Measurements from ENCODE around the gene SMIM9. TPM values are rescaled to one million over a fixed set of nuclear protein-coding genes. Genes with fewer than 3 reads are reported as not detected.

SMIM9 gene
- total RNA-seq, 2 donors from 2014 or later: not detected

- Mint-ChIP-seq H3K27ac (no peak overlapping the region), H3K9me3 (peaks cover 77% of the 10 kb centered on the region), H3K4me3 (no peak overlapping the region), H3K4me1 (peaks cover 2% of the 10 kb centered on the region), H3K36me3 (ENCODE audit: low read depth) (no peaks in the 10 kb centered on the region), H3K27me3 (ENCODE audit: insufficient read depth) (peaks cover 10% of the 10 kb centered on the region)
- H3K4me3 ChIP-seq (ENCODE audit: low read length): no peak overlapping the region
- H3K9ac ChIP-seq (ENCODE audit: extremely low read depth, low read length, poor library complexity, severe bottlenecking): no peak overlapping the region
- H3K4me1 ChIP-seq (ENCODE audit: control insufficient read depth, insufficient read depth, low read length): no peaks in the 10 kb centered on the region
- no peak overlapping the region for H3K27ac ChIP-seq (ENCODE audit: low read depth, low read length)
- DNase-seq: peak; percentile 48
- TF ChIP-seq CTCF (conservative IDR thresholded peaks at IDR 0.05): no peak
- no peaks in the 10 kb centered on the region for H3K27me3 ChIP-seq (ENCODE audit: control insufficient read depth, insufficient read depth, low read length, poor library complexity, severe bottlenecking)
- H3K36me3 ChIP-seq (ENCODE audit: control insufficient read depth, insufficient read depth, low read length): no peaks in the 10 kb centered on the region
- H3K9me3 ChIP-seq (ENCODE audit: control insufficient read depth, low read length): no peaks in the 10 kb centered on the region
Measured at GRCh38 chrX:154855256-154855655, 20.8 kb upstream of the SMIM9 start.

- Histone ChIP-seq H3K36me3 (ENCODE audit: control insufficient read depth, insufficient read depth, low read length) (no peaks in the 10 kb centered on the region), H3K9ac (ENCODE audit: extremely low read depth, low read length, poor library complexity, severe bottlenecking) (no peak overlapping the region), H3K4me1 (ENCODE audit: control insufficient read depth, insufficient read depth, low read length) (no peaks in the 10 kb centered on the region), H3K9me3 (ENCODE audit: control insufficient read depth, low read length) (no peaks in the 10 kb centered on the region), H3K4me3 (ENCODE audit: low read length) (no peak overlapping the region), H3K27ac (ENCODE audit: low read depth, low read length) (no peak overlapping the region), H3K27me3 (ENCODE audit: control insufficient read depth, insufficient read depth, low read length, poor library complexity, severe bottlenecking) (no peaks in the 10 kb centered on the region)
- Mint-ChIP-seq H3K27ac (no peak overlapping the region), H3K36me3 (ENCODE audit: low read depth) (no peaks in the 10 kb centered on the region), H3K4me1 (peaks cover 2% of the 10 kb centered on the region), H3K27me3 (ENCODE audit: insufficient read depth) (peaks cover 2% of the 10 kb centered on the region), H3K4me3 (no peak overlapping the region), H3K9me3 (peaks cover 70% of the 10 kb centered on the region)
- DNase-seq: no peak
- WGBS, 2 experiments (ENCODE audit: insufficient coverage in 1 of 2, insufficient read length in 1 of 2): no CpG with 5 or more reads among the region's 1 CpG
- no peak for TF ChIP-seq CTCF (conservative IDR thresholded peaks at IDR 0.05)
Measured at GRCh38 chrX:154850957-154851611, 16.6 kb upstream of the SMIM9 start.

- no peak overlapping the region for H3K4me3 ChIP-seq (ENCODE audit: low read length)
- H3K9ac ChIP-seq (ENCODE audit: extremely low read depth, low read length, poor library complexity, severe bottlenecking): no peak overlapping the region
- Mint-ChIP-seq H3K27ac (no peak overlapping the region), H3K9me3 (peaks cover 44% of the 10 kb centered on the region), H3K27me3 (ENCODE audit: insufficient read depth) (no peaks in the 10 kb centered on the region), H3K36me3 (ENCODE audit: low read depth) (no peaks in the 10 kb centered on the region), H3K4me3 (no peak overlapping the region), H3K4me1 (no peaks in the 10 kb centered on the region)
- peak; percentile 68 for TF ChIP-seq CTCF (conservative IDR thresholded peaks at IDR 0.05)
- H3K9me3 ChIP-seq (ENCODE audit: control insufficient read depth, low read length): peaks cover 3% of the 10 kb centered on the region
- WGBS, 2 experiments (ENCODE audit: insufficient coverage in 1 of 2, insufficient read length in 1 of 2): 83% methylated on average over 2 of the region's 2 CpGs; no CpG with 5 or more reads in 1 of the 2 experiments
- no peaks in the 10 kb centered on the region for H3K4me1 ChIP-seq (ENCODE audit: control insufficient read depth, insufficient read depth, low read length)
- H3K36me3 ChIP-seq (ENCODE audit: control insufficient read depth, insufficient read depth, low read length): no peaks in the 10 kb centered on the region
- H3K27me3 ChIP-seq (ENCODE audit: control insufficient read depth, insufficient read depth, low read length, poor library complexity, severe bottlenecking): no peaks in the 10 kb centered on the region
- no peak for DNase-seq
- no peak overlapping the region for H3K27ac ChIP-seq (ENCODE audit: low read depth, low read length)
Measured at GRCh38 chrX:154840856-154841255, 6.4 kb upstream of the SMIM9 start.
